ENCODE results near the gene CFAP43.

The CFAP43 gene

GRCh38 chr10:104220522-104220921 is 11.6 kb downstream of the CFAP43 start:
- Histone ChIP-seq H3K36me3 (ENCODE audit: control insufficient read depth, insufficient read depth, low read length) (no peaks in the 10 kb centered on the region), H3K27ac (ENCODE audit: low read depth, low read length, severe bottlenecking) (no peak overlapping the region), H3K4me3 (ENCODE audit: extremely low read depth, insufficient read depth, low read length, poor library complexity, severe bottlenecking) (no peak overlapping the region), H3K4me1 (ENCODE audit: control insufficient read depth, insufficient read depth, low read length, poor library complexity, severe bottlenecking) (no peaks in the 10 kb centered on the region), H3K9me3 (ENCODE audit: control insufficient read depth, low read length) (no peaks in the 10 kb centered on the region)
- WGBS, 2 experiments (ENCODE audit: insufficient coverage in 2 of 2) = no CpG with 5 or more reads among the region's 2 CpGs

GRCh38 chr10:104218751-104219150 is 13.4 kb downstream of the CFAP43 start:
- 80 to 94% methylated on average over 2 to 7 of the region's 7 CpGs for WGBS, 2 experiments (ENCODE audit: insufficient coverage in 2 of 2)

GRCh38 chr10:104216631-104217030 is 15.5 kb downstream of the CFAP43 start:
- H3K4me1 ChIP-seq (ENCODE audit: control insufficient read depth, insufficient read depth, low read length, poor library complexity, severe bottlenecking) = no peaks in the 10 kb centered on the region
- WGBS, 2 experiments (ENCODE audit: insufficient coverage in 2 of 2) = 88 to 94% methylated on average over 3 of the region's 3 CpGs
- no peak overlapping the region for H3K27ac ChIP-seq (ENCODE audit: low read depth, low read length, severe bottlenecking)
- H3K9me3 ChIP-seq (ENCODE audit: control insufficient read depth, low read length) = no peaks in the 10 kb centered on the region
- H3K4me3 ChIP-seq (ENCODE audit: extremely low read depth, insufficient read depth, low read length, poor library complexity, severe bottlenecking) = no peak overlapping the region
- H3K36me3 ChIP-seq (ENCODE audit: control insufficient read depth, insufficient read depth, low read length) = no peaks in the 10 kb centered on the region

More at GRCh38 chr10:104218751-104219150, 13.4 kb downstream of the CFAP43 start:
- H3K36me3 ChIP-seq (ENCODE audit: control insufficient read depth, insufficient read depth, low read length) = no peaks in the 10 kb centered on the region
- no peak overlapping the region for H3K4me3 ChIP-seq (ENCODE audit: extremely low read depth, insufficient read depth, low read length, poor library complexity, severe bottlenecking)
- H3K9me3 ChIP-seq (ENCODE audit: control insufficient read depth, low read length) = no peaks in the 10 kb centered on the region
- H3K4me1 ChIP-seq (ENCODE audit: control insufficient read depth, insufficient read depth, low read length, poor library complexity, severe bottlenecking) = no peaks in the 10 kb centered on the region
- no peak overlapping the region for H3K27ac ChIP-seq (ENCODE audit: low read depth, low read length, severe bottlenecking)

GRCh38 chr10:104209575-104210198 is 22.5 kb downstream of the CFAP43 start:
- Histone ChIP-seq H3K36me3 (ENCODE audit: control insufficient read depth, insufficient read depth, low read length) (no peaks in the 10 kb centered on the region), H3K9me3 (ENCODE audit: control insufficient read depth, low read length) (no peaks in the 10 kb centered on the region), H3K4me3 (ENCODE audit: extremely low read depth, insufficient read depth, low read length, poor library complexity, severe bottlenecking) (no peak overlapping the region), H3K4me1 (ENCODE audit: control insufficient read depth, insufficient read depth, low read length, poor library complexity, severe bottlenecking) (no peaks in the 10 kb centered on the region), H3K27ac (ENCODE audit: low read depth, low read length, severe bottlenecking) (no peak overlapping the region)
- WGBS, 2 experiments (ENCODE audit: insufficient coverage in 2 of 2) = no CpG with 5 or more reads among the region's 2 CpGs

- H3K27ac ChIP-seq (ENCODE audit: low read depth, low read length, severe bottlenecking) = no peak overlapping the region
- H3K4me1 ChIP-seq (ENCODE audit: control insufficient read depth, insufficient read depth, low read length, poor library complexity, severe bottlenecking) = no peaks in the 10 kb centered on the region
- WGBS, 2 experiments (ENCODE audit: insufficient coverage in 2 of 2) = 60 to 90% methylated on average over 2 of the region's 3 CpGs
- H3K9me3 ChIP-seq (ENCODE audit: control insufficient read depth, low read length) = no peaks in the 10 kb centered on the region
- no peaks in the 10 kb centered on the region for H3K36me3 ChIP-seq (ENCODE audit: control insufficient read depth, insufficient read depth, low read length)
- H3K4me3 ChIP-seq (ENCODE audit: extremely low read depth, insufficient read depth, low read length, poor library complexity, severe bottlenecking) = no peak overlapping the region
Observed at GRCh38 chr10:104208730-104209129, 23.4 kb downstream of the CFAP43 start.

GRCh38 chr10:104202231-104202630 is 29.9 kb downstream of the CFAP43 start:
- H3K9me3 ChIP-seq (ENCODE audit: control insufficient read depth, low read length) = no peaks in the 10 kb centered on the region
- WGBS, 2 experiments (ENCODE audit: insufficient coverage in 2 of 2) = 100% methylated on average over 1 of the region's 2 CpGs
- H3K4me1 ChIP-seq (ENCODE audit: control insufficient read depth, insufficient read depth, low read length, poor library complexity, severe bottlenecking) = peaks cover 6% of the 10 kb centered on the region
- H3K36me3 ChIP-seq (ENCODE audit: control insufficient read depth, insufficient read depth, low read length) = no peaks in the 10 kb centered on the region
- H3K4me3 ChIP-seq (ENCODE audit: extremely low read depth, insufficient read depth, low read length, poor library complexity, severe bottlenecking) = no peak overlapping the region
- no peak overlapping the region for H3K27ac ChIP-seq (ENCODE audit: low read depth, low read length, severe bottlenecking)

GRCh38 chr10:104201636-104202035 is 30.5 kb downstream of the CFAP43 start:
- no peaks in the 10 kb centered on the region for H3K9me3 ChIP-seq (ENCODE audit: control insufficient read depth, low read length)
- WGBS, 2 experiments (ENCODE audit: insufficient coverage in 2 of 2) = no CpG with 5 or more reads among the region's 1 CpG
- no peak overlapping the region for H3K27ac ChIP-seq (ENCODE audit: low read depth, low read length, severe bottlenecking)
- peaks cover 7% of the 10 kb centered on the region for H3K4me1 ChIP-seq (ENCODE audit: control insufficient read depth, insufficient read depth, low read length, poor library complexity, severe bottlenecking)
- no peak overlapping the region for H3K4me3 ChIP-seq (ENCODE audit: extremely low read depth, insufficient read depth, low read length, poor library complexity, severe bottlenecking)
- no peaks in the 10 kb centered on the region for H3K36me3 ChIP-seq (ENCODE audit: control insufficient read depth, insufficient read depth, low read length)

DNA sequence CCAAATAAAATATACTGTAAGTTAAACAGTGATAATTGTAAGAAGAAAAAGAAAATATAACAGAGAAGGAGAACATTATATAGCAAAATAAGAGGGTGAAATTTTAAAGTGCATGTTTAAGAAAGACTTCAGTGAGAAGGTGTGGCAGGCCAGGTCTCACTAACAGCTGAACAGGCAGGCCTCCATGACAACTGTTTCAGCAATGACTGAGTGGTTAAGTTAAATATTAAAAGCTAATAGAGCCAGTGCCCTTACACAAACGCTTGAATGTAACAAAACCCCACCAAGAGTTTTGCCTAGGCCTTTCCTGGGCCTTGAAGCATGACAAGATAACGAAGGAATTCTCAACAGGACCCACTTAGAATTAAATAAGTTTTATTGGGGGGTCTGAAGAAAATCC is 32.6 kb downstream of the CFAP43 start:
- H3K4me3 ChIP-seq (ENCODE audit: extremely low read depth, insufficient read depth, low read length, poor library complexity, severe bottlenecking) = no peak overlapping the region
- WGBS, 2 experiments (ENCODE audit: insufficient coverage in 2 of 2) = 100% methylated on average over 1 of the region's 2 CpGs; no CpG with 5 or more reads in 1 of the 2 experiments
- H3K9me3 ChIP-seq (ENCODE audit: control insufficient read depth, low read length) = no peaks in the 10 kb centered on the region
- H3K36me3 ChIP-seq (ENCODE audit: control insufficient read depth, insufficient read depth, low read length) = no peaks in the 10 kb centered on the region
- H3K27ac ChIP-seq (ENCODE audit: low read depth, low read length, severe bottlenecking) = no peak overlapping the region
- peaks cover 7% of the 10 kb centered on the region for H3K4me1 ChIP-seq (ENCODE audit: control insufficient read depth, insufficient read depth, low read length, poor library complexity, severe bottlenecking)

DNA sequence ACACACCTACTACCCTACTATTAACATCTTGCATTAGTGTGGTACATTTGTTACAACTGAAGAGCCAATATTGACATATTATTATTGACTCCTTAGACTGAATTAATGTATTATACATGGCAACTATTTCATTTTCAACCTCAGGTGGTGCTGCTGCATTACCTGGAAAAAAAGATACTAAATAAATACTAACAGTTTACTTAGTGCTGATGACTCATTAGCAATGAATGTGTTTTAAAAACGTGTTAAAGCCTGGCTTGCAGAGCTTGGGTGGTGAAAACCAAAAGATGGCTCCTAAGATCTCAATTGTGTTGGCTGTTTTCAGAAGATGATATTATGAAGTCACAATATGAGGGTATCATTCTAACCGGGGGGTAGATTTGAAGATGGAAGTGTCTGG is 34.8 kb downstream of the CFAP43 start:
- Histone ChIP-seq H3K9me3 (ENCODE audit: control insufficient read depth, low read length) (no peaks in the 10 kb centered on the region), H3K27ac (ENCODE audit: low read depth, low read length, severe bottlenecking) (no peak overlapping the region), H3K4me1 (ENCODE audit: control insufficient read depth, insufficient read depth, low read length, poor library complexity, severe bottlenecking) (peaks cover 7% of the 10 kb centered on the region), H3K36me3 (ENCODE audit: control insufficient read depth, insufficient read depth, low read length) (no peaks in the 10 kb centered on the region), H3K4me3 (ENCODE audit: extremely low read depth, insufficient read depth, low read length, poor library complexity, severe bottlenecking) (no peak overlapping the region)
- 11% methylated on average over 1 of the region's 2 CpGs; no CpG with 5 or more reads in 1 of the 2 experiments for WGBS, 2 experiments (ENCODE audit: insufficient coverage in 2 of 2)

DNA sequence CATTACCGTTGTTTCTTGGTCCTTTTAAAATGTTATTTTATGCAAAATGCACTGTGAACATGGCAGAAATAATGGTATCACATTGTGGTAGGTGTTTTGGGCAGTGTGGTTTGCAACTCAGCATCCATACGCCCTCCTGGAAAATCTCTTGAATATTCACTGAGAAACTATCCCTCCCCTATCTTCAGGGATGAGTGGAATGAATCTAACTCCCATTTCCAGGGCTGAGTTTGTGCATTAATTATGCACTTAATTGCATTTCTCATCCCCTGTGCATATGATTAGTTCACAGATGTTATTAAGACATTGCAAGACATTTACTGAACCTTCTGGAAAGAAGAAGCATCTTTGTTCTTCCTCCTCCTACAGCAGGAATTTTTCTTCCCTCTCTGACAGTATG is 36.5 kb downstream of the CFAP43 start:
- no CpG with 5 or more reads among the region's 2 CpGs for WGBS, 2 experiments (ENCODE audit: insufficient coverage in 2 of 2)
- peaks cover 7% of the 10 kb centered on the region for H3K4me1 ChIP-seq (ENCODE audit: control insufficient read depth, insufficient read depth, low read length, poor library complexity, severe bottlenecking)
- no peak overlapping the region for H3K4me3 ChIP-seq (ENCODE audit: extremely low read depth, insufficient read depth, low read length, poor library complexity, severe bottlenecking)
- H3K9me3 ChIP-seq (ENCODE audit: control insufficient read depth, low read length) = no peaks in the 10 kb centered on the region
- no peak overlapping the region for H3K27ac ChIP-seq (ENCODE audit: low read depth, low read length, severe bottlenecking)
- H3K36me3 ChIP-seq (ENCODE audit: control insufficient read depth, insufficient read depth, low read length) = no peaks in the 10 kb centered on the region

- Histone ChIP-seq H3K36me3 (ENCODE audit: control insufficient read depth, insufficient read depth, low read length) (no peaks in the 10 kb centered on the region), H3K27ac (ENCODE audit: low read depth, low read length, severe bottlenecking) (no peak overlapping the region)
- 90 to 94% methylated on average over 14 to 16 of the region's 17 CpGs for WGBS, 2 experiments (ENCODE audit: insufficient coverage in 2 of 2)
Observed at GRCh38 chr10:104193787-104194186, 38.4 kb downstream of the CFAP43 start.

More at GRCh38 chr10:104193787-104194186, 38.4 kb downstream of the CFAP43 start:
- no peak overlapping the region for H3K4me3 ChIP-seq (ENCODE audit: extremely low read depth, insufficient read depth, low read length, poor library complexity, severe bottlenecking)
- H3K9me3 ChIP-seq (ENCODE audit: control insufficient read depth, low read length) = no peaks in the 10 kb centered on the region
- peaks cover 7% of the 10 kb centered on the region for H3K4me1 ChIP-seq (ENCODE audit: control insufficient read depth, insufficient read depth, low read length, poor library complexity, severe bottlenecking)

All from mesodermal cell (in vitro differentiated cells).